ENCODE results near the gene TMSB10.

TMSB10 gene

GRCh38 chr2:84925336-84925723 lies 19.9 kb downstream of the TMSB10 start:
- Histone ChIP-seq H3K27me3 (ENCODE audit: insufficient read depth, low read length) (peaks cover 11% of the 10 kb centered on the region), H3K4me1 (ENCODE audit: insufficient read depth, low read length) (no peaks in the 10 kb centered on the region; the same call in 1 of the 2 replicates), H3K36me3 (ENCODE audit: insufficient read depth, low read depth, low read length) (no peaks in the 10 kb centered on the region), H3K4me3 (ENCODE audit: low read length) (no peak overlapping the region), H3K27ac (ENCODE audit: low read length) (no peak overlapping the region), H3K9me3 (ENCODE audit: insufficient read depth, low read depth, low read length) (no peaks in the 10 kb centered on the region), H3K9ac (ENCODE audit: low read depth, low read length) (no peak overlapping the region)

- Histone ChIP-seq H3K9me3 (ENCODE audit: insufficient read depth, low read depth, low read length) (no peaks in the 10 kb centered on the region), H3K4me3 (ENCODE audit: low read length) (peak overlapping the region; percentile 60), H3K36me3 (ENCODE audit: insufficient read depth, low read depth, low read length) (no peaks in the 10 kb centered on the region), H3K4me1 (ENCODE audit: insufficient read depth, low read length) (no peaks in the 10 kb centered on the region; the same call in 1 of the 2 replicates), H3K27me3 (ENCODE audit: insufficient read depth, low read length) (peaks cover 11% of the 10 kb centered on the region), H3K9ac (ENCODE audit: low read depth, low read length) (no peak overlapping the region), H3K27ac (ENCODE audit: low read length) (no peak overlapping the region)
Observed at GRCh38 chr2:84925724-84926376, 20.4 kb downstream of the TMSB10 start.

- Histone ChIP-seq H3K9me3 (ENCODE audit: insufficient read depth, low read depth, low read length) (no peaks in the 10 kb centered on the region), H3K9ac (ENCODE audit: low read depth, low read length) (no peak overlapping the region), H3K27ac (ENCODE audit: low read length) (no peak overlapping the region), H3K4me1 (ENCODE audit: insufficient read depth, low read length) (no peaks in the 10 kb centered on the region; the same call in 1 of the 2 replicates), H3K27me3 (ENCODE audit: insufficient read depth, low read length) (peaks cover 11% of the 10 kb centered on the region), H3K36me3 (ENCODE audit: insufficient read depth, low read depth, low read length) (no peaks in the 10 kb centered on the region), H3K4me3 (ENCODE audit: low read length) (no peak overlapping the region; the same call in 1 of the 2 replicates)
Observed at GRCh38 chr2:84927275-84927627, 21.8 kb downstream of the TMSB10 start.

- Histone ChIP-seq H3K4me1 (ENCODE audit: insufficient read depth, low read length) (no peaks in the 10 kb centered on the region), H3K27ac (ENCODE audit: low read length) (no peak overlapping the region), H3K4me3 (ENCODE audit: low read length) (no peak overlapping the region), H3K9ac (ENCODE audit: low read depth, low read length) (no peak overlapping the region), H3K27me3 (ENCODE audit: insufficient read depth, low read length) (peaks cover 5% of the 10 kb centered on the region), H3K9me3 (ENCODE audit: insufficient read depth, low read depth, low read length) (no peaks in the 10 kb centered on the region), H3K36me3 (ENCODE audit: insufficient read depth, low read depth, low read length) (no peaks in the 10 kb centered on the region)
Observed at GRCh38 chr2:84931384-84931821, 25.9 kb downstream of the TMSB10 start.

GRCh38 chr2:84938194-84938879 lies 32.9 kb downstream of the TMSB10 start:
- no peak overlapping the region for H3K9ac ChIP-seq (ENCODE audit: low read depth, low read length)
- H3K27me3 ChIP-seq (ENCODE audit: insufficient read depth, low read length): no peaks in the 10 kb centered on the region
- peaks cover 15% of the 10 kb centered on the region; the same call in 1 of the 2 replicates for H3K4me1 ChIP-seq (ENCODE audit: insufficient read depth, low read length)
- H3K36me3 ChIP-seq (ENCODE audit: insufficient read depth, low read depth, low read length): no peaks in the 10 kb centered on the region
- no peak overlapping the region for H3K4me3 ChIP-seq (ENCODE audit: low read length)
- no peaks in the 10 kb centered on the region for H3K9me3 ChIP-seq (ENCODE audit: insufficient read depth, low read depth, low read length)
- H3K27ac ChIP-seq (ENCODE audit: low read length): no peak overlapping the region

- Histone ChIP-seq H3K4me3 (ENCODE audit: low read length) (peak overlapping the region; percentile 35; the same call in 1 of the 2 replicates), H3K9me3 (ENCODE audit: insufficient read depth, low read depth, low read length) (no peaks in the 10 kb centered on the region), H3K27ac (ENCODE audit: low read length) (no peak overlapping the region), H3K36me3 (ENCODE audit: insufficient read depth, low read depth, low read length) (no peaks in the 10 kb centered on the region), H3K27me3 (ENCODE audit: insufficient read depth, low read length) (no peaks in the 10 kb centered on the region), H3K9ac (ENCODE audit: low read depth, low read length) (peak overlapping the region; percentile 56; the same call in 1 of the 2 replicates), H3K4me1 (ENCODE audit: insufficient read depth, low read length) (peaks cover 15% of the 10 kb centered on the region; the same call in 1 of the 2 replicates)
Observed at GRCh38 chr2:84939426-84940087, 34.1 kb downstream of the TMSB10 start.

GRCh38 chr2:84940088-84940470 lies 34.6 kb downstream of the TMSB10 start:
- no peak overlapping the region for H3K27ac ChIP-seq (ENCODE audit: low read length)

GRCh38 chr2:84940831-84941412 lies 35.5 kb downstream of the TMSB10 start:
- no peaks in the 10 kb centered on the region for H3K27me3 ChIP-seq (ENCODE audit: insufficient read depth, low read length)
- H3K9ac ChIP-seq (ENCODE audit: low read depth, low read length): no peak overlapping the region
- H3K9me3 ChIP-seq (ENCODE audit: insufficient read depth, low read depth, low read length): no peaks in the 10 kb centered on the region
- no peak overlapping the region for H3K27ac ChIP-seq (ENCODE audit: low read length)
- H3K4me1 ChIP-seq (ENCODE audit: insufficient read depth, low read length): peaks cover 15% of the 10 kb centered on the region; the same call in 1 of the 2 replicates
- H3K4me3 ChIP-seq (ENCODE audit: low read length): no peak overlapping the region
- H3K36me3 ChIP-seq (ENCODE audit: insufficient read depth, low read depth, low read length): no peaks in the 10 kb centered on the region

More at GRCh38 chr2:84940088-84940470, 34.6 kb downstream of the TMSB10 start:
- no peaks in the 10 kb centered on the region for H3K27me3 ChIP-seq (ENCODE audit: insufficient read depth, low read length)
- peaks cover 15% of the 10 kb centered on the region; the same call in 1 of the 2 replicates for H3K4me1 ChIP-seq (ENCODE audit: insufficient read depth, low read length)
- no peaks in the 10 kb centered on the region for H3K36me3 ChIP-seq (ENCODE audit: insufficient read depth, low read depth, low read length)
- H3K9ac ChIP-seq (ENCODE audit: low read depth, low read length): peak overlapping the region; percentile 56; the same call in 1 of the 2 replicates
- H3K9me3 ChIP-seq (ENCODE audit: insufficient read depth, low read depth, low read length): no peaks in the 10 kb centered on the region
- H3K4me3 ChIP-seq (ENCODE audit: low read length): peak overlapping the region; percentile 35; the same call in 1 of the 2 replicates

GRCh38 chr2:84942166-84942565 lies 36.7 kb downstream of the TMSB10 start:
- H3K9me3 ChIP-seq (ENCODE audit: insufficient read depth, low read depth, low read length): no peaks in the 10 kb centered on the region
- no peak overlapping the region for H3K27ac ChIP-seq (ENCODE audit: low read length)
- H3K27me3 ChIP-seq (ENCODE audit: insufficient read depth, low read length): no peaks in the 10 kb centered on the region
- H3K36me3 ChIP-seq (ENCODE audit: insufficient read depth, low read depth, low read length): no peaks in the 10 kb centered on the region
- H3K4me1 ChIP-seq (ENCODE audit: insufficient read depth, low read length): peaks cover 15% of the 10 kb centered on the region; the same call in 1 of the 2 replicates
- H3K4me3 ChIP-seq (ENCODE audit: low read length): no peak overlapping the region
- no peak overlapping the region for H3K9ac ChIP-seq (ENCODE audit: low read depth, low read length)

- H3K36me3 ChIP-seq (ENCODE audit: insufficient read depth, low read depth, low read length): no peaks in the 10 kb centered on the region
- H3K27me3 ChIP-seq (ENCODE audit: insufficient read depth, low read length): no peaks in the 10 kb centered on the region
- H3K9ac ChIP-seq (ENCODE audit: low read depth, low read length): no peak overlapping the region
- H3K27ac ChIP-seq (ENCODE audit: low read length): no peak overlapping the region
- no peak overlapping the region for H3K4me3 ChIP-seq (ENCODE audit: low read length)
- no peaks in the 10 kb centered on the region for H3K9me3 ChIP-seq (ENCODE audit: insufficient read depth, low read depth, low read length)
- H3K4me1 ChIP-seq (ENCODE audit: insufficient read depth, low read length): peaks cover 15% of the 10 kb centered on the region; the same call in 1 of the 2 replicates
Observed at GRCh38 chr2:84942964-84943421, 37.5 kb downstream of the TMSB10 start.

- Histone ChIP-seq H3K36me3 (ENCODE audit: insufficient read depth, low read depth, low read length) (no peaks in the 10 kb centered on the region), H3K9me3 (ENCODE audit: insufficient read depth, low read depth, low read length) (no peaks in the 10 kb centered on the region), H3K4me3 (ENCODE audit: low read length) (no peak overlapping the region), H3K27me3 (ENCODE audit: insufficient read depth, low read length) (no peaks in the 10 kb centered on the region), H3K27ac (ENCODE audit: low read length) (no peak overlapping the region), H3K4me1 (ENCODE audit: insufficient read depth, low read length) (peaks cover 14% of the 10 kb centered on the region; the same call in 1 of the 2 replicates), H3K9ac (ENCODE audit: low read depth, low read length) (no peak overlapping the region)
Observed at GRCh38 chr2:84944295-84944909, 38.9 kb downstream of the TMSB10 start.
